ENCODE measurements around the gene BMP5.

The BMP5 gene

GRCh38 chr6:55758156-55758937 lies 117.0 kb downstream of the BMP5 start:
- no peak for ATAC-seq
- no peak for TF ChIP-seq GLIS3 (CRISPR knock-in tag; IDR thresholded peaks at IDR 0.05)
- no peak for TF ChIP-seq RARB (CRISPR knock-in tag; IDR thresholded peaks at IDR 0.05)
- TF ChIP-seq ISL1 (CRISPR knock-in tag; IDR thresholded peaks at IDR 0.05): no peak
- TF ChIP-seq, protein P1, sequence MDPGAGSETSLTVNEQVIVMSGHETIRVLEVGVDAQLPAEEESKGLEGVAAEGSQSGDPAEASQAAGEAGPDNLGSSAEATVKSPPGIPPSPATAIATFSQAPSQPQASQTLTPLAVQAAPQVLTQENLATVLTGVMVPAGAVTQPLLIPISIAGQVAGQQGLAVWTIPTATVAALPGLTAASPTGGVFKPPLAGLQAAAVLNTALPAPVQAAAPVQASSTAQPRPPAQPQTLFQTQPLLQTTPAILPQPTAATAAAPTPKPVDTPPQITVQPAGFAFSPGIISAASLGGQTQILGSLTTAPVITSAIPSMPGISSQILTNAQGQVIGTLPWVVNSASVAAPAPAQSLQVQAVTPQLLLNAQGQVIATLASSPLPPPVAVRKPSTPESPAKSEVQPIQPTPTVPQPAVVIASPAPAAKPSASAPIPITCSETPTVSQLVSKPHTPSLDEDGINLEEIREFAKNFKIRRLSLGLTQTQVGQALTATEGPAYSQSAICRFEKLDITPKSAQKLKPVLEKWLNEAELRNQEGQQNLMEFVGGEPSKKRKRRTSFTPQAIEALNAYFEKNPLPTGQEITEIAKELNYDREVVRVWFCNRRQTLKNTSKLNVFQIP (CRISPR knock-in tag; IDR thresholded peaks at IDR 0.05; ENCODE audit: borderline replicate concordance, low read depth): no peak
- TF ChIP-seq ZC3H10 (CRISPR knock-in tag; IDR thresholded peaks at IDR 0.05): no peak
- no peak for TF ChIP-seq PPARA (CRISPR knock-in tag; IDR thresholded peaks at IDR 0.05; ENCODE audit: borderline replicate concordance)
- no peak for TF ChIP-seq TOX (CRISPR knock-in tag; IDR thresholded peaks at IDR 0.05; ENCODE audit: borderline replicate concordance)
- TF ChIP-seq TSHZ2 (CRISPR knock-in tag; IDR thresholded peaks at IDR 0.05): no peak
- TF ChIP-seq ZNF565 (CRISPR knock-in tag; conservative IDR thresholded peaks at IDR 0.05; ENCODE audit: low read depth): no peak
- no peak for TF ChIP-seq ARNTL (CRISPR knock-in tag; IDR thresholded peaks at IDR 0.05; ENCODE audit: borderline replicate concordance, low read depth)
- TF ChIP-seq ZNF8 (CRISPR knock-in tag; IDR thresholded peaks at IDR 0.05): no peak
- no peak for TF ChIP-seq CSRNP3 (CRISPR knock-in tag; IDR thresholded peaks at IDR 0.05)

DNA sequence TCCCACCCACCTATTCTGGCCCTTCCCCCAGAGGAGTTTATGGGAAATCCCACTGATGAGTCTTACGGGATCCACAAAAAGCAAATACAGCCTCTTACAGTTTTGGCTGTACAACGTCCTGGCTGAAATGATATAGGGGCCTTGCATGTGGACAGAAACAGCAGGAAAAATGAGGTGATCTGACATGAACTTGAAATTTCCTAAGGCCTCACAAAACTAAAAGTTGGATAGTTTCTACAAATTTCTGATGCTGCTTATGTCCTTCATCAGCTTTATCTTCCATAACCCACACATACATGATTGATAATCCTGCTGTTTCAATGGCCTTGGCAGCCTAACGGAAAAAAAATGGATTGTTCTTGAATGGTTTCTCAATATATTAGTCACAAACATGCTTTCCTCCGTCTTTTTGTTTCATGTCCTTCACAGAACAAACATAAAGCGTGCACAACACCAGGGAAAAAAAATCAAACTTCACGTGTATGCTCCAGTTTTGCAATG lies 118.8 kb downstream of the BMP5 start:
- TF ChIP-seq ZFP3 (CRISPR knock-in tag; IDR thresholded peaks at IDR 0.05) (no peak), PPARA (CRISPR knock-in tag; IDR thresholded peaks at IDR 0.05; ENCODE audit: borderline replicate concordance) (no peak), ZC3H10 (CRISPR knock-in tag; IDR thresholded peaks at IDR 0.05) (no peak), SNAI2 (CRISPR knock-in tag; IDR thresholded peaks at IDR 0.05) (no peak), ZFP30 (CRISPR knock-in tag; IDR thresholded peaks at IDR 0.05) (no peak), ZNF565 (CRISPR knock-in tag; conservative IDR thresholded peaks at IDR 0.05; ENCODE audit: low read depth) (no peak), ZNF8 (CRISPR knock-in tag; IDR thresholded peaks at IDR 0.05) (no peak), ESRRG (CRISPR knock-in tag; IDR thresholded peaks at IDR 0.05) (no peak), TOX (CRISPR knock-in tag; IDR thresholded peaks at IDR 0.05; ENCODE audit: borderline replicate concordance) (no peak)
- ATAC-seq: no peak

- ATAC-seq: no peak
- TF ChIP-seq ISL1 (CRISPR knock-in tag; IDR thresholded peaks at IDR 0.05): no peak
- no peak for TF ChIP-seq SNAI2 (CRISPR knock-in tag; IDR thresholded peaks at IDR 0.05)
- no peak for TF ChIP-seq BACH2 (CRISPR knock-in tag; IDR thresholded peaks at IDR 0.05; ENCODE audit: borderline replicate concordance)
- TF ChIP-seq CSDC2 (CRISPR knock-in tag; IDR thresholded peaks at IDR 0.05): no peak
- TF ChIP-seq RARB (CRISPR knock-in tag; IDR thresholded peaks at IDR 0.05): no peak
- TF ChIP-seq ZFP30 (CRISPR knock-in tag; IDR thresholded peaks at IDR 0.05): no peak
- no peak for TF ChIP-seq ZNF565 (CRISPR knock-in tag; conservative IDR thresholded peaks at IDR 0.05; ENCODE audit: low read depth)
- TF ChIP-seq, protein P2, sequence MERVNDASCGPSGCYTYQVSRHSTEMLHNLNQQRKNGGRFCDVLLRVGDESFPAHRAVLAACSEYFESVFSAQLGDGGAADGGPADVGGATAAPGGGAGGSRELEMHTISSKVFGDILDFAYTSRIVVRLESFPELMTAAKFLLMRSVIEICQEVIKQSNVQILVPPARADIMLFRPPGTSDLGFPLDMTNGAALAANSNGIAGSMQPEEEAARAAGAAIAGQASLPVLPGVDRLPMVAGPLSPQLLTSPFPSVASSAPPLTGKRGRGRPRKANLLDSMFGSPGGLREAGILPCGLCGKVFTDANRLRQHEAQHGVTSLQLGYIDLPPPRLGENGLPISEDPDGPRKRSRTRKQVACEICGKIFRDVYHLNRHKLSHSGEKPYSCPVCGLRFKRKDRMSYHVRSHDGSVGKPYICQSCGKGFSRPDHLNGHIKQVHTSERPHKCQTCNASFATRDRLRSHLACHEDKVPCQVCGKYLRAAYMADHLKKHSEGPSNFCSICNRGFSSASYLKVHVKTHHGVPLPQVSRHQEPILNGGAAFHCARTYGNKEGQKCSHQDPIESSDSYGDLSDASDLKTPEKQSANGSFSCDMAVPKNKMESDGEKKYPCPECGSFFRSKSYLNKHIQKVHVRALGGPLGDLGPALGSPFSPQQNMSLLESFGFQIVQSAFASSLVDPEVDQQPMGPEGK (CRISPR knock-in tag; IDR thresholded peaks at IDR 0.05; ENCODE audit: borderline replicate concordance): no peak
These were observed 126.5 kb downstream of the BMP5 start for GRCh38 chr6:55748880-55749279.

GRCh38 chr6:55746473-55746872 lies 128.9 kb downstream of the BMP5 start:
- no peak for ATAC-seq
- no peak for TF ChIP-seq CSRNP3 (CRISPR knock-in tag; IDR thresholded peaks at IDR 0.05)
- TF ChIP-seq ZFP30 (CRISPR knock-in tag; IDR thresholded peaks at IDR 0.05): no peak
- no peak for TF ChIP-seq BACH2 (CRISPR knock-in tag; IDR thresholded peaks at IDR 0.05; ENCODE audit: borderline replicate concordance)
- no peak for TF ChIP-seq TOX (CRISPR knock-in tag; IDR thresholded peaks at IDR 0.05; ENCODE audit: borderline replicate concordance)
- TF ChIP-seq, protein P3, sequence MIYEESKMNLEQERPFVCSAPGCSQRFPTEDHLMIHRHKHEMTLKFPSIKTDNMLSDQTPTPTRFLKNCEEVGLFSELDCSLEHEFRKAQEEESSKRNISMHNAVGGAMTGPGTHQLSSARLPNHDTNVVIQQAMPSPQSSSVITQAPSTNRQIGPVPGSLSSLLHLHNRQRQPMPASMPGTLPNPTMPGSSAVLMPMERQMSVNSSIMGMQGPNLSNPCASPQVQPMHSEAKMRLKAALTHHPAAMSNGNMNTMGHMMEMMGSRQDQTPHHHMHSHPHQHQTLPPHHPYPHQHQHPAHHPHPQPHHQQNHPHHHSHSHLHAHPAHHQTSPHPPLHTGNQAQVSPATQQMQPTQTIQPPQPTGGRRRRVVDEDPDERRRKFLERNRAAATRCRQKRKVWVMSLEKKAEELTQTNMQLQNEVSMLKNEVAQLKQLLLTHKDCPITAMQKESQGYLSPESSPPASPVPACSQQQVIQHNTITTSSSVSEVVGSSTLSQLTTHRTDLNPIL (CRISPR knock-in tag; IDR thresholded peaks at IDR 0.05; ENCODE audit: low read depth): no peak
- TF ChIP-seq PPARA (CRISPR knock-in tag; IDR thresholded peaks at IDR 0.05; ENCODE audit: borderline replicate concordance): no peak
- no peak for TF ChIP-seq ISL1 (CRISPR knock-in tag; IDR thresholded peaks at IDR 0.05)
- TF ChIP-seq RARB (CRISPR knock-in tag; IDR thresholded peaks at IDR 0.05): no peak
- no peak for TF ChIP-seq OSR1 (CRISPR knock-in tag; IDR thresholded peaks at IDR 0.05)
- TF ChIP-seq GLIS3 (CRISPR knock-in tag; IDR thresholded peaks at IDR 0.05): no peak

Data from SK-N-SH treated with all-trans-retinoic acid at 6 μM for 48 hours (cell line).